KMS-11 (cell line): ENCODE measurements around the gene ACSF2.
A peak's percentile ranks its signal among the peaks of the same experiment; 100 is the strongest.
"Not testable (repeated sequence)": the region's sequence is repeated elsewhere in the genome, so short reads cannot be mapped to it uniquely, and the experiment has no call there.

Experiments
- H2AFZ ChIP-seq: fragments of 200-600 bp; sonication (generic); 2 replicates; pipeline ENCODE4 v1.6.1; 2016; ENCODE audit warnings: antibody characterized with exemption, mixed run types, low read depth
- H3K27ac ChIP-seq: fragments of 200-600 bp; sonication (generic); 2 replicates; pipeline ENCODE4 v1.6.1; 2016; ENCODE audit warnings: mild to moderate bottlenecking, mixed run types
- H3K27me3 ChIP-seq: fragments of 200-600 bp; sonication (generic); 2 replicates; pipeline ENCODE4 v1.6.1; 2017; ENCODE audit warnings: mild to moderate bottlenecking, low read depth, mixed run types, moderate library complexity; ENCODE audit not compliant: insufficient read depth
- H3K36me3 ChIP-seq: fragments of 200-600 bp; sonication (generic); 2 replicates; pipeline ENCODE4 v1.6.1; 2017; ENCODE audit warnings: mild to moderate bottlenecking, mixed run types; ENCODE audit not compliant: insufficient read depth
- H3K4me1 ChIP-seq: fragments of 200-600 bp; sonication (generic); 2 replicates; pipeline ENCODE4 v1.6.1; 2016; ENCODE audit warnings: mild to moderate bottlenecking, low read depth, mixed run types; ENCODE audit not compliant: poor library complexity, severe bottlenecking
- H3K4me2 ChIP-seq: fragments of 200-600 bp; sonication (generic); 2 replicates; pipeline ENCODE4 v1.7.0; 2016; ENCODE audit warnings: mild to moderate bottlenecking, mixed run types
- H3K4me3 ChIP-seq: fragments of 200-600 bp; sonication (generic); IDR thresholded peaks from 2 replicates; pipeline ENCODE4 v1.6.1; 2017; ENCODE audit warnings: low read depth, low read length, mixed read lengths; ENCODE audit not compliant: insufficient read depth
- H3K79me2 ChIP-seq: fragments of 200-600 bp; sonication (generic); 2 replicates; pipeline ENCODE4 v1.6.1; 2016; ENCODE audit warnings: low read depth, mixed run types; ENCODE audit not compliant: insufficient read depth
- H3K9ac ChIP-seq: fragments of 200-600 bp; sonication (generic); 2 replicates; pipeline ENCODE4 v1.6.1; 2016; ENCODE audit warnings: mild to moderate bottlenecking, mixed run types
- H4K20me1 ChIP-seq: fragments of 200-600 bp; sonication (generic); 2 replicates; pipeline ENCODE4 v1.6.1; 2016; ENCODE audit warnings: mild to moderate bottlenecking, mixed run types; ENCODE audit not compliant: insufficient read depth
- CTCF ChIP-seq: fragments of 200-600 bp; sonication (generic); conservative IDR thresholded peaks from 2 replicates; pipeline ENCODE4 v1.6.1; 2017; ENCODE audit warnings: low read depth, mild to moderate bottlenecking, antibody characterized with exemption, low read length, moderate library complexity, mixed read lengths

The ACSF2 gene

GRCh38 chr17:50396261-50397110 is 29.5 kb upstream of the ACSF2 start:
- Histone ChIP-seq H3K36me3 (peaks cover 31% of the 10 kb centered on the region), H3K9ac (peak overlapping the region; percentile 95), H3K79me2 (peaks cover 44% of the 10 kb centered on the region), H4K20me1 (peaks cover 18% of the 10 kb centered on the region), H3K4me1 (peaks cover 11% of the 10 kb centered on the region), H3K4me3 (no peak overlapping the region), H3K27me3 (no peaks in the 10 kb centered on the region), H3K27ac (peak overlapping the region; percentile 76), H3K4me2 (peak overlapping the region; percentile 98), H2AFZ (peak overlapping the region; percentile 87; the same call in 1 of the 2 replicates)
- TF ChIP-seq CTCF: no peak

- Histone ChIP-seq H3K36me3 (peaks cover 23% of the 10 kb centered on the region), H3K4me1 (peaks cover 11% of the 10 kb centered on the region), H3K4me3 (no peak within 1 kb of the TSS), H3K27me3 (no peaks in the 10 kb centered on the region), H3K4me2 (peak within 1 kb of the TSS; percentile 98), H3K9ac (peak within 1 kb of the TSS; percentile 95), H3K79me2 (peaks cover 44% of the 10 kb centered on the region), H2AFZ (peak within 1 kb of the TSS; percentile 87), H3K27ac (peak within 1 kb of the TSS; percentile 76), H4K20me1 (peaks cover 18% of the 10 kb centered on the region)
- peak; percentile 87 for TF ChIP-seq CTCF
Measured at GRCh38 chr17:50397111-50397918, 28.7 kb upstream of the ACSF2 start, which contains the start of gene LRRC59. TSS of gene LRRC59 (minus strand) at chr17:50397523. CDS start at chr17:50397317, 206 bp downstream.

DNA sequence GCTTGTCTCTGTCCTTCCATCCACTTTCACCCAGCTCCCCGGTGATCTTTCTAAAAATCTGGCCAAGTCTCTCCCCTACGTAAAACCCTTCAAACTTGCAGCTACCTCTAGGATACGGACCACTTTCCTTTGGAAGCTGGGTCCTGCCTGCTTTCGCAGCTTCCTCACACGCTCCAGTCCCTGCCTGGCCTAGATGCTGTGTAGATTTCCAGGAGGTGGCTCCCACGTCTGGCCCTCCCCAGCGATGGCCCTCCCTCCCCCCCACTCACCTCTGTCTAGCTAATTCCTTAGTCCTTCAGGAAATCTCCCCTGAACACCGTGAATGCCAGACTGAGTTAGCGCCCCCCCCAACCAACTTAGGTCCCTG is 28.1 kb upstream of the ACSF2 start:
- H3K27ac ChIP-seq: no peak overlapping the region
- peaks cover 11% of the 10 kb centered on the region for H3K4me1 ChIP-seq

GRCh38 chr17:50398672-50399071 is 27.3 kb upstream of the ACSF2 start:
- Histone ChIP-seq H3K36me3 (peaks cover 11% of the 10 kb centered on the region; the same call in 1 of the 2 replicates), H3K4me1 (peaks cover 11% of the 10 kb centered on the region), H4K20me1 (peaks cover 11% of the 10 kb centered on the region), H3K79me2 (peaks cover 36% of the 10 kb centered on the region)
- H3K27ac ChIP-seq, H3K27me3 ChIP-seq, H3K4me2 ChIP-seq, H3K4me3 ChIP-seq, H3K9ac ChIP-seq, H2AFZ ChIP-seq: not testable (repeated sequence)

More for the DNA sequence above, 28.1 kb upstream of the ACSF2 start:
- peak overlapping the region; percentile 95; the same call in 1 of the 2 replicates for H3K9ac ChIP-seq
- peaks cover 18% of the 10 kb centered on the region for H4K20me1 ChIP-seq
- H3K27me3 ChIP-seq: no peaks in the 10 kb centered on the region
- peaks cover 44% of the 10 kb centered on the region for H3K79me2 ChIP-seq
- peak overlapping the region; percentile 87 for H2AFZ ChIP-seq
- peaks cover 18% of the 10 kb centered on the region; the same call in 1 of the 2 replicates for H3K36me3 ChIP-seq
- no peak overlapping the region for H3K4me3 ChIP-seq
- TF ChIP-seq CTCF: no peak
- H3K4me2 ChIP-seq: peak overlapping the region; percentile 44

- not testable (repeated sequence) for H3K4me2 ChIP-seq, H2AFZ ChIP-seq, H3K27ac ChIP-seq, H3K9ac ChIP-seq, H4K20me1 ChIP-seq, H3K36me3 ChIP-seq, H3K4me3 ChIP-seq, H3K27me3 ChIP-seq
- Histone ChIP-seq H3K79me2 (peaks cover 27% of the 10 kb centered on the region), H3K4me1 (peaks cover 11% of the 10 kb centered on the region)
Measured at GRCh38 chr17:50399591-50399990, 26.4 kb upstream of the ACSF2 start.

DNA sequence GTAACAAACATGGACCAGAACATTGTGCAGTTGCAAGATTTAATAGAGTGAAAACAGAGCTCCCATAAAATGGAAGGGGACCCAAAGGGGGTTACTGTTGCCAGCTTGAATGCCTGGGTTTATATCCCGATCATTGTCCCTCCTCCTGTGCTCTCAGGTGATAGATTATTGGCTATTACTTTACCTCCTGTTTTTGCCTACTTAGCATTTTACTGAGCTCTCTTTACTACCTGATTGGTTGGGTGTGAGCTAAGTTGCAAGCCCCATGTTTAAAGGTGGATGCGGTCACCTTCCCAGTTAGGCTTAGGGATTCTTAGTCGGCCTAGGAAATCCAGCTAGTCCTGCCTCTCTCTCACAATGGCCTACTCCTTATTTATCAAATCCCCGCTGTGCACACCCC is 20.7 kb upstream of the ACSF2 start:
- not testable (repeated sequence) for H3K9ac ChIP-seq, H3K4me3 ChIP-seq, H4K20me1 ChIP-seq, H3K4me1 ChIP-seq, H3K27ac ChIP-seq, H2AFZ ChIP-seq, H3K36me3 ChIP-seq, H3K4me2 ChIP-seq, H3K27me3 ChIP-seq, H3K79me2 ChIP-seq
